SK-N-SH (cell line): ENCODE measurements around the gene FOXM1. TPM values are rescaled to one million over a fixed set of nuclear protein-coding genes. Genes with fewer than 3 reads are reported as not detected.

Source experiments
- CTCF ChIA-PET: fragments of 300-600, 350-600 bp; formaldehyde crosslinking; extraction: SDS; loops from one replicate; lab custom pipeline; 2021; lab: Yijun Ruan, JAX
- POLR2A ChIA-PET: fragments of 350-600 bp; sonication (Branson Sonifier 250); formaldehyde crosslinking; extraction: SDS; loops from one replicate; lab custom pipeline; 2020; ENCODE audit warnings: antibody characterized with exemption, inconsistent platforms; lab: Yijun Ruan, JAX
- DNase-seq: peaks from one replicate; pipeline ENCODE4 v3.0.0; 2012
- H2AFZ ChIP-seq: fragments of 200-600 bp; sonication (generic); 2 replicates; pipeline ENCODE4 v1.8.1; 2016; ENCODE audit warnings: antibody characterized with exemption, mild to moderate bottlenecking, low read depth
- H3F3A ChIP-seq: fragments of 200-600 bp; sonication (generic); replicated peaks from 2 replicates; pipeline ENCODE3; 2016; ENCODE audit warnings: antibody characterized with exemption, mild to moderate bottlenecking; ENCODE audit not compliant: insufficient read depth
- H3K27ac ChIP-seq, 2 experiments: fragments of 200-500 bp in 1 of 2; fragments of 200-600 bp in 1 of 2; sonication (Bioruptor generic) in 1 of 2; sonication (generic), shearing (Covaris generic) in 1 of 2; 2 replicates each; pipeline versions ENCODE4 v1.5.1 to v1.6.1; 2014 to 2016; ENCODE audit warnings: low read depth in 2 of 2, inconsistent platforms in 1 of 2, low read length in 1 of 2, mild to moderate bottlenecking in 1 of 2, mixed read lengths in 1 of 2
- H3K27me3 ChIP-seq: fragments of 200-600 bp; sonication (generic), shearing (Covaris generic); 2 replicates; pipeline ENCODE4 v1.6.1; 2016; ENCODE audit warnings: mixed run types; ENCODE audit not compliant: insufficient read depth
- H3K36me3 ChIP-seq, 2 experiments: fragments of 200-500 bp in 1 of 2; fragments of 200-600 bp in 1 of 2; sonication (Bioruptor generic) in 1 of 2; sonication (generic) in 1 of 2; replicated peaks in 1 of 2; 2 replicates each; pipeline versions ENCODE3 to v1.5.1; 2014 to 2016; ENCODE audit warnings: low read length in 1 of 2, mild to moderate bottlenecking in 1 of 2; ENCODE audit not compliant: insufficient read depth in 2 of 2, control insufficient read depth in 1 of 2
- H3K4me1 ChIP-seq, 2 experiments: fragments of 200-500 bp in 1 of 2; fragments of 200-600 bp in 1 of 2; sonication (Bioruptor generic) in 1 of 2; sonication (generic), shearing (Covaris generic) in 1 of 2; 2 replicates each; pipeline versions ENCODE4 v1.5.1 to v1.6.1; 2014 to 2016; ENCODE audit warnings: low read depth in 1 of 2, low read length in 1 of 2, mixed run types in 1 of 2; ENCODE audit not compliant: insufficient read depth in 2 of 2, control insufficient read depth in 1 of 2
- H3K4me2 ChIP-seq: fragments of 200-600 bp; sonication (generic), shearing (Covaris generic); 2 replicates; pipeline ENCODE4 v1.6.1; 2017; ENCODE audit warnings: mixed run types
- H3K4me3 ChIP-seq, 2 experiments: fragments of 200-500 bp in 1 of 2; fragments of 200-600 bp in 1 of 2; sonication (Bioruptor generic) in 1 of 2; sonication (generic), shearing (Covaris generic) in 1 of 2; 2 replicates each; pipeline versions ENCODE4 v1.5.1 to v1.8.1; 2014 to 2016; ENCODE audit warnings: low read depth in 2 of 2, inconsistent platforms in 1 of 2, low read length in 1 of 2, mild to moderate bottlenecking in 1 of 2, mixed read lengths in 1 of 2, moderate library complexity in 1 of 2
- H3K79me2 ChIP-seq: fragments of 200-600 bp; sonication (generic); 2 replicates; pipeline ENCODE4 v1.8.1; 2017; ENCODE audit warnings: mild to moderate bottlenecking; ENCODE audit not compliant: insufficient read depth
- H3K9ac ChIP-seq: fragments of 200-600 bp; sonication (generic); 2 replicates; pipeline ENCODE4 v1.6.1; 2017; ENCODE audit warnings: mixed run types
- H3K9me2 ChIP-seq: fragments of 200-600 bp; sonication (generic); 2 replicates; pipeline ENCODE4 v1.6.1; 2017; ENCODE audit warnings: mixed run types
- H3K9me3 ChIP-seq: fragments of 200-600 bp; sonication (generic); 2 replicates; pipeline ENCODE4 v1.6.1; 2017; ENCODE audit warnings: mixed run types, mild to moderate bottlenecking, moderate library complexity
- H4K20me1 ChIP-seq: fragments of 200-600 bp; sonication (generic); 2 replicates; pipeline ENCODE4 v1.6.1; 2017; ENCODE audit warnings: mild to moderate bottlenecking, mixed run types; ENCODE audit not compliant: insufficient read depth
- CHD2 ChIP-seq: fragments of 150-350 bp; IDR thresholded peaks from 2 replicates; pipeline ENCODE4 v1.6.1; 2018; ENCODE audit warnings: low read length; ENCODE audit not compliant: partially characterized antibody
- ELF1 ChIP-seq: IDR thresholded peaks from 2 replicates; pipeline ENCODE4 v1.4.0; 2012
- EP300 ChIP-seq, 2 experiments: IDR thresholded peaks; 2 replicates each; pipeline versions ENCODE4 v1.4.0 to v1.6.1; 2012; ENCODE audit warnings: borderline replicate concordance in 1 of 2, low read depth in 1 of 2, low read length in 1 of 2
- FOSL2 ChIP-seq: IDR thresholded peaks from 2 replicates; pipeline ENCODE4 v1.4.0; 2012; ENCODE audit warnings: low read depth, mild to moderate bottlenecking, moderate library complexity, borderline replicate concordance
- FOXJ3 ChIP-seq: sonication (generic); formaldehyde crosslinking; IDR thresholded peaks from 2 replicates; pipeline ENCODE4 v1.5.1; 2020; ENCODE audit warnings: mild to moderate bottlenecking, missing genetic modification reagents
- GABPA ChIP-seq: IDR thresholded peaks from 2 replicates; pipeline ENCODE4 v1.4.0; 2012; ENCODE audit warnings: low read depth, mild to moderate bottlenecking
- GATA2 ChIP-seq: sonication (generic); formaldehyde crosslinking; IDR thresholded peaks from 2 replicates; pipeline ENCODE4 v1.5.0; 2020; ENCODE audit warnings: mild to moderate bottlenecking, missing genetic modification reagents
- NFIC ChIP-seq: IDR thresholded peaks from 2 replicates; pipeline ENCODE4 v1.4.0; 2012; ENCODE audit warnings: borderline replicate concordance
- RAD21 ChIP-seq: IDR thresholded peaks from 2 replicates; pipeline ENCODE4 v1.6.1; 2012; ENCODE audit warnings: mild to moderate bottlenecking, low read length
- RCOR1 ChIP-seq: fragments of 150-350 bp; IDR thresholded peaks from 2 replicates; pipeline ENCODE4 v1.6.1; 2017; ENCODE audit warnings: antibody characterized with exemption, low read length
- SMC3 ChIP-seq: IDR thresholded peaks from 2 replicates; pipeline ENCODE4 v1.6.1; 2012; ENCODE audit warnings: low read depth, low read length, improper control_type of control experiment
- TCF12 ChIP-seq: IDR thresholded peaks from 2 replicates; pipeline ENCODE4 v1.4.0; 2012
- polyA plus RNA-seq, 3 experiments: library from polyadenylated mRNA; depleted of rRNA; stranded (reverse); fragments of >200 nt; gene quantifications; 2 replicates each; pipeline ENCODE4 v1.2.3, GENCODE V29; 2012
- TF ChIP-seq, protein P1 (sequence below): IDR thresholded peaks from 2 replicates; pipeline ENCODE4 v1.4.0; 2012; ENCODE audit warnings: low read depth, borderline replicate concordance
- TF ChIP-seq, protein P2 (sequence below): fragments of 200-600 bp; sonication (generic); IDR thresholded peaks from 2 replicates; pipeline ENCODE4 v1.6.1; 2017; ENCODE audit warnings: antibody characterized with exemption, mild to moderate bottlenecking, moderate library complexity
- TF ChIP-seq, protein P3 (sequence below): IDR thresholded peaks from 2 replicates; pipeline ENCODE4; 2012
- TF ChIP-seq, protein P4 (sequence below): fragments of 150-350 bp; IDR thresholded peaks from 2 replicates; pipeline ENCODE4 v1.6.1; 2016; ENCODE audit warnings: mild to moderate bottlenecking, low read depth, low read length

The FOXM1 gene
- polyA plus RNA-seq, 1 of the 3 experiments (the other 2 are of a cell fraction): 29.9 TPM

DNA sequence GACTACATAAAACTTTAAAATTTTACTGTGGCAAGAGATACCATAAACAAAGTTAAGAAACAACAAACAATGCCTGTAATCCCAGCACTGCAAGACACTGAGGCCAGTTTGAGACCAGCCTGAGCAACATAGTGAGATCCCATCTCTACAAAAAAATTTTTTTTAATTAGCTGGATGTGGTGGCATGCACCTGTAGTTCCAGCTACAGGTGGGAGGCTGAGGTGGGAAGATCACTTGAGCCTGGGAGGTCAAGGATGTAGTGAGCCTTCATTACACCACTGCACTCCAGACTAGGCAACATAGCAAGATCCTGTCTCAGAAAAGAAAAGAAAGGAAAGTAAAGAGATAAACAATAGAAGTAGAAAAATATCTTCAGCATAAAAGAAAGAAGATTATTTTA is 16.8 kb downstream of the FOXM1 start:
- no peaks in the 10 kb centered on the region; the same call in 1 of the 2 replicates for H3K79me2 ChIP-seq
- H3K4me2 ChIP-seq: no peak overlapping the region
- no peak overlapping the region for H3K4me3 ChIP-seq
- H3K9ac ChIP-seq: no peak overlapping the region
- ChIA-PET POLR2A (no interaction called here), CTCF (interaction anchor here (0.8 kb wide), 1 partner anchor 174 kb away, joined by 3 read pairs; no protein-coding TSS in a partner anchor)
- H4K20me1 ChIP-seq: no peaks in the 10 kb centered on the region
- H2AFZ ChIP-seq: no peak overlapping the region
- H3K36me3 ChIP-seq: peaks cover 6 to 23% of the 10 kb centered on the region in 2 experiments
- TF ChIP-seq GABPA (no peak), SMC3 (no peak), NFIC (no peak), EP300 (IDR thresholded peaks at IDR 0.05; ENCODE audit: borderline replicate concordance in 1 of 2, low read depth in 1 of 2, low read length in 1 of 2) (no peak), CHD2 (no peak), RCOR1 (no peak), TCF12 (no peak), ELF1 (no peak), GATA2 (no peak), FOSL2 (no peak), FOXJ3 (CRISPR knock-in tag) (no peak), RAD21 (no peak)
- TF ChIP-seq, protein P1, sequence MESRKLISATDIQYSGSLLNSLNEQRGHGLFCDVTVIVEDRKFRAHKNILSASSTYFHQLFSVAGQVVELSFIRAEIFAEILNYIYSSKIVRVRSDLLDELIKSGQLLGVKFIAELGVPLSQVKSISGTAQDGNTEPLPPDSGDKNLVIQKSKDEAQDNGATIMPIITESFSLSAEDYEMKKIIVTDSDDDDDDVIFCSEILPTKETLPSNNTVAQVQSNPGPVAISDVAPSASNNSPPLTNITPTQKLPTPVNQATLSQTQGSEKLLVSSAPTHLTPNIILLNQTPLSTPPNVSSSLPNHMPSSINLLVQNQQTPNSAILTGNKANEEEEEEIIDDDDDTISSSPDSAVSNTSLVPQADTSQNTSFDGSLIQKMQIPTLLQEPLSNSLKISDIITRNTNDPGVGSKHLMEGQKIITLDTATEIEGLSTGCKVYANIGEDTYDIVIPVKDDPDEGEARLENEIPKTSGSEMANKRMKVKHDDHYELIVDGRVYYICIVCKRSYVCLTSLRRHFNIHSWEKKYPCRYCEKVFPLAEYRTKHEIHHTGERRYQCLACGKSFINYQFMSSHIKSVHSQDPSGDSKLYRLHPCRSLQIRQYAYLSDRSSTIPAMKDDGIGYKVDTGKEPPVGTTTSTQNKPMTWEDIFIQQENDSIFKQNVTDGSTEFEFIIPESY: no peak
- TF ChIP-seq, protein P2, sequence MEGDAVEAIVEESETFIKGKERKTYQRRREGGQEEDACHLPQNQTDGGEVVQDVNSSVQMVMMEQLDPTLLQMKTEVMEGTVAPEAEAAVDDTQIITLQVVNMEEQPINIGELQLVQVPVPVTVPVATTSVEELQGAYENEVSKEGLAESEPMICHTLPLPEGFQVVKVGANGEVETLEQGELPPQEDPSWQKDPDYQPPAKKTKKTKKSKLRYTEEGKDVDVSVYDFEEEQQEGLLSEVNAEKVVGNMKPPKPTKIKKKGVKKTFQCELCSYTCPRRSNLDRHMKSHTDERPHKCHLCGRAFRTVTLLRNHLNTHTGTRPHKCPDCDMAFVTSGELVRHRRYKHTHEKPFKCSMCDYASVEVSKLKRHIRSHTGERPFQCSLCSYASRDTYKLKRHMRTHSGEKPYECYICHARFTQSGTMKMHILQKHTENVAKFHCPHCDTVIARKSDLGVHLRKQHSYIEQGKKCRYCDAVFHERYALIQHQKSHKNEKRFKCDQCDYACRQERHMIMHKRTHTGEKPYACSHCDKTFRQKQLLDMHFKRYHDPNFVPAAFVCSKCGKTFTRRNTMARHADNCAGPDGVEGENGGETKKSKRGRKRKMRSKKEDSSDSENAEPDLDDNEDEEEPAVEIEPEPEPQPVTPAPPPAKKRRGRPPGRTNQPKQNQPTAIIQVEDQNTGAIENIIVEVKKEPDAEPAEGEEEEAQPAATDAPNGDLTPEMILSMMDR: no peak
- TF ChIP-seq, protein P3, sequence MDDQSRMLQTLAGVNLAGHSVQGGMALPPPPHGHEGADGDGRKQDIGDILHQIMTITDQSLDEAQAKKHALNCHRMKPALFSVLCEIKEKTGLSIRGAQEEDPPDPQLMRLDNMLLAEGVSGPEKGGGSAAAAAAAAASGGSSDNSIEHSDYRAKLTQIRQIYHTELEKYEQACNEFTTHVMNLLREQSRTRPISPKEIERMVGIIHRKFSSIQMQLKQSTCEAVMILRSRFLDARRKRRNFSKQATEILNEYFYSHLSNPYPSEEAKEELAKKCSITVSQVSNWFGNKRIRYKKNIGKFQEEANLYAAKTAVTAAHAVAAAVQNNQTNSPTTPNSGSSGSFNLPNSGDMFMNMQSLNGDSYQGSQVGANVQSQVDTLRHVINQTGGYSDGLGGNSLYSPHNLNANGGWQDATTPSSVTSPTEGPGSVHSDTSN: no peak
- TF ChIP-seq, protein P4, sequence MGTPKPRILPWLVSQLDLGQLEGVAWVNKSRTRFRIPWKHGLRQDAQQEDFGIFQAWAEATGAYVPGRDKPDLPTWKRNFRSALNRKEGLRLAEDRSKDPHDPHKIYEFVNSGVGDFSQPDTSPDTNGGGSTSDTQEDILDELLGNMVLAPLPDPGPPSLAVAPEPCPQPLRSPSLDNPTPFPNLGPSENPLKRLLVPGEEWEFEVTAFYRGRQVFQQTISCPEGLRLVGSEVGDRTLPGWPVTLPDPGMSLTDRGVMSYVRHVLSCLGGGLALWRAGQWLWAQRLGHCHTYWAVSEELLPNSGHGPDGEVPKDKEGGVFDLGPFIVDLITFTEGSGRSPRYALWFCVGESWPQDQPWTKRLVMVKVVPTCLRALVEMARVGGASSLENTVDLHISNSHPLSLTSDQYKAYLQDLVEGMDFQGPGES: no peak
- TF ChIP-seq, all 33 proteins: peak for 0
- DNase-seq: no peak
- Histone ChIP-seq H3K27ac (no peak overlapping the region), H3K4me1 (no peaks in the 10 kb centered on the region), H3K27me3 (no peaks in the 10 kb centered on the region), H3K9me2 (no peaks in the 10 kb centered on the region), H3K9me3 (no peaks in the 10 kb centered on the region), H3F3A (peaks cover 9% of the 10 kb centered on the region)
